GM21526 (cell line): ENCODE measurements around the gene TRPM3.
"Not testable (repeated sequence)": the region's sequence is repeated elsewhere in the genome, so short reads cannot be mapped to it uniquely, and the experiment has no call there.

Source experiments
- ATAC-seq: cut with Tn5 transposase; IDR thresholded peaks from one replicate; pipeline ENCODE4 v1.9.1; 2021; ENCODE audit warnings: moderate library complexity; ENCODE audit not compliant: unreplicated experiment, low FRiP score

TRPM3 gene

DNA sequence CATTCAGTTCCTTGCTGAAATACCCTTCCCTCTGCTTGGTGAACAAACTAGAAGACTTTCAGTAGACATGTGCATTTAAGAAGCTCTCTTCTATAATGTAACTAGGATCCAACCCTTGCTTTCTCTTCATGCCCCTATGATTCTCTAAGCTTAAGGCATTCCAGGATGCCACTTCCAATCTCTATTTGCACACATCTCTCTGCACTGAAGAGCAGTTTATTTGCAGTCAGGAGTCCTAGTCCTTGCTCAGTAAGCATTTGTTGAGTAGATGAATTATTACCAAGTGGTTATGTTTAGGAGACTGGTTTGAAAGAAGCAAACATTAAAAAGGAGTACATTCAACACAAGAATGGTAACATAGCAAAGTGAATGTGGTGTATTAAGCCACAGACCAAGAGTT, 432.7 kb downstream of the TRPM3 start:
- ATAC-seq = no peak

DNA sequence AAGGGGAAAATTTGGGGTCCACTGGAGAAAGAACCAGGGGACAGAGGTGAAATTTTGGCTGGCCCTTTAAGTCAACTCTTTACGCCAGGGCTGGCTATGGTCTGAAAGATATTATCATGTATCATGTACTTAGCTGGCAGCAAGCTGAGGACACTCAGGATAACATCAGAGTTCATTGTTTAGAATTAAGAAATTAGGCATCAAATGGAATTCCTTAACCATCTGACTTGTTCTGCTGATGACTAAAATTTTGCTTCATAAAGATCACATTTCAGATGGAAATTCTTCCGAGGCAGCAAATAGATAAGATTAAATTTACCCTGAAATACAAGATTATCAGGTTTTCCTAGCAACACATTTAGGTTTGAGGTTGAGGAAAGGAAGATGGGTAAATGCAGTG, 437.6 kb downstream of the TRPM3 start:
- ATAC-seq = no peak

DNA sequence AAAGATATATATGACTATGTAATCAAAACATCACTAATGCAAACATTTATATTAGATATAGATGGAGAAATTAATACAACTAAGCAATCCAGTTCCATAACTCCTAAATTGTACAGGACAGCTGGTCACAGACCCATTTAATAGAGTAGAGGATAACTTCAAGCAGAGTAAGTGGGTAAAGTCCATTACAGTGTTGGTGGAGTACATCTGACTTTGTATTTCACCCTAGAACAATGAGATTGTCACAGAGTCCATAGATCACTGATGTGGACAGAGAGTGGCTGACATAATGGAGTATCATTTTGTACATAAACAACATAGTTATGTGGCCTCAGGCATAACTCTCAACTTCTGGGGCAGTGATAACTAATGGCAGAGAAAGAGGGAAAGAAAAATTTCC, 439.1 kb downstream of the TRPM3 start:
- ATAC-seq = no peak

DNA sequence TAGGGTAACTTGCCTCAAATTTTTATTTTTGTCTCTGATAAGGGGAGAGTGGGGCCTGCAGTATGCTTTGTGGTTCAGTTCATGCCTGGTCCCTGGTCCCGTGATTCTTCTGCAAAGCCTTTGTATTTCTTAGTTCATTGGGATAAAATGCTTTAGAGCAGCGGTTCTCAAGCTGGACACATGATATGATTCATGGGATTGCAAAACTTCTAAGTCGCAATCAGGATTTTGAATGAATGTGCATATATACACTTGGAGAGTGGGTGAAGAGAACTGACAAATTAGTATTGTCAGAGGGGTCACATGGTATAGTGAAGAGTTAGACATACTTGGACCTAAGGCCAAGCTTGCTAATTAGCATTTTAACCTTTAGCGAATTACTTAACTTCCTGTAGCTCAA, 441.6 kb downstream of the TRPM3 start:
- ATAC-seq = no peak

DNA sequence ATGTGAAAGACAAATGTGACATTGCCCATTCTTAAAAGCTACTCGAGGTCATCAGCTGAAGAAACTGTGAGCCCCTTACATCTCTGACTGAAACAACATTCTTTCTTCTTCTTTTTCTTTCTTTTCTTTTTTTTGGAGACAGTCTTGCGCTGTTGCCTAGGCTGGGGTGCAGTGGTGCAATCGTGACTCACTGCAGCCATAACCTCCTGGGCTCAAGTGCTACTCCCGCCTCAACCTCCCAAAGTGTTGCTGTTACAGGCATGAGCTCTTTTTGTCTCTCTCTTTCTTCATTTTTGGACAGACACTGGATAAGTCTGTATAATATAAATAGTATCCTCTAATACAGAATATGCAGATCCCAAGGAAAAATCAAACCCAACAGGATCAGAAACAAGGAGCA, 443.3 kb downstream of the TRPM3 start:
- ATAC-seq = no peak

DNA sequence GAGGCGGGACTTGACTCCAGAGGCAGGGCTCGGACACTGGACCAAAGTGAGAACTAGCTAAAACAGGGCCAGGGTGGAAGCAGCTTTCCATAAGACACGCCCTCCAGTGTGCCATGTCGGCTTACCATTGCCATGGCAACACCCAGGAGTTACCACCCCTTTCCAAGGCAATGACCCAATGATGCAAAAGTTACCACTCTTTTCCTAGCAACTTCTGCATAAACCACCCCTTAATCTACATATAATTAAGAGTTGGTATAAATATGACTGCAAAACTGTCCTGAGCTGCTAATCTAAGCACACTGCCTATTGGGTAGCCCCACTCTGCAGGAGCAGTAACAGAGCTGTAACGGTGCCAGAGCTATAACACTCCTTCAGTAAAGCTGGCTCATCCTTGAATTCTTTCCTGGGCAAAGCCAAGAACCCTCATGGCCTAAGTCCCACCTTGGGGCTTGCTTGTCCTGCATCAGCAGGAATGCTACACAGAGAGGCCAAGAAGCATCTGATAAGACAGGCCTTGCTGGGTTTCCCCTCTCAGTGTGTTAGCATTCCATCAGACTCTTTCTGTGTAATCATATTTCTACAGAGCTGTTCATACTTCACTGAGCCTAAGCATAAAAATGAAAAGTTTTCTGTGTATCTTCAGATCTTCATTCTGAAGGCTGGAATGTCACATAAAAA, 444.2 kb downstream of the TRPM3 start:
- no peak for ATAC-seq

DNA sequence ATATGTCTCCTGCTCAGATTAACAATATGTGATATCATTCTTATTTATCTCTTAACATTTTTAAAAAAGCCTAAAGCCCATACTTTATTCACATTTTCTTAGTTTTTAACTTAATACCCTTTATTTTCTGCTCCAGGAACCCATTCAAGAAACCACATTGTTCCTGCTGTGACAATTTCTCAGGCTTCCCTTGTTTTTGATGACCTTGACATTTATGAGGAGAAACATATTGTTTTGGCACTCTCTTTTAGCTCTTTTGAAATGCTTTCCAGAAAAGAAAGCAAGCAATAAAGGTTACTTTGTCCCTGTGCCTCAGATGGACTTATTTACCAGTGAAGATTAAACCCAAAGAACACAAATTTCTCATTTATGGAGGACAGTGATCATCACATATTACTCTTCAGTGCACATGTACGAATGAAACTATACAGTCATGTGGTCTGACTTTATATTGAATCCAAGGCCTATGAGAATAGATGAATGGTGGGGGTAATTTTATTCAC, 445.5 kb downstream of the TRPM3 start:
- no peak for ATAC-seq

DNA sequence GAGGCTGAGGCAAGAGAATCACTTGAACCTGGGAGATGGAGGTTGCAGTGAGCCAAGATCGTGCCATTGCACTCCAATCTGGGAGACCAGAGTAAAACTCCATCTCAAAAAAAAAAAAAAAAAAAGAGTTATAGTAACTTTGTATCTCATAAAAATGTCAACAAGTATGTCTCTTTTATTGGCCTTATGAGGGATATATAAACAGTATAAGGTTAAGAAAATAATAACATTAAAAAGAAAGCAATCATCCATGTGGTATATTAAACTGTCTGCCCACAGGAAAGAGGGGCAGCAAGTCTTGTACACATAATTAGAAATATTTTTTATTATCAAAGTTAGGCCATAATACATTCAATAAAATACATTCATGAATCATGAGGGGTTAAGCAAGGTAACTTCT, 447.6 kb downstream of the TRPM3 start:
- no peak for ATAC-seq

DNA sequence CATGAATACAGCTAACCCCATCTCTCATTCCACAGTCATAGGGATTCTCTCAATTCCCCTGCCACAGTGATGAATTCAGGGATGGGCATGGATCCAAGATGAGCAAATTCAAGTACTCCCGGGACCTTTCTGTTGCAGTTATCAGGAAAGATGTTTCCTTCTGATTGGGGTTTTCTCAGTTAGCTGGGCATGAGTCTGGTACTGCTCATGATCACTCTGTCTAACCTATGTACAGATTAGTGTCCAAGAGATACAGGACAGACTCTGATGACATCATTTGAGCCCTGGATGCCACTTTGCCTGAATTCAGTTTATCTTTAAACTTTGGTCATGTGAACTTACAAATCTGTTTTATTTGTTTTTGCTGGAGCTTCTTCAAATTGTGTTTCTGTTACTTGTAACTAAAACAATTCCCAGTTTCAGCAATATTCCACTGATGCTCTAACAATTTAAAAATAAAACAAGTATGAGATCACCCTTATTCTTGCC, 449.2 kb downstream of the TRPM3 start:
- ATAC-seq = no peak

DNA sequence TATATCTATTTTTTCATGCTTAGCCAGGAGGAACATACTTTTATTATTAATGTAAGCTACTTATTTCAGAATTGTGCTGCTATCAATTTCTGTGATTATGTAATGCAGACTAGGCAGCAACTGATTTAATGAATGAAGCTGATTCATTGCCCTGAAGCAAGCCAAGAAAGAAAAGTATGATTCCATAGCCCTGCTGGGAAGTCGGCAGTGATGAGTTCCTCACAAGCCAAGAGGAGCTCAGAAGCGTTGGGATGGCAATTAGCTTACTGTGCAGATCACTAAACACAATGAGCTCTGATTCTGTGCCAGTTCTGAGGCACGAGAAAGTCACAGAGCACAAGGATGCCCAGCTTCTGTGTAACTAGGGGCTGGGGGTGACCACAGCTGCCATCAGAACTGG, 452.7 kb downstream of the TRPM3 start:
- ATAC-seq = no peak

DNA sequence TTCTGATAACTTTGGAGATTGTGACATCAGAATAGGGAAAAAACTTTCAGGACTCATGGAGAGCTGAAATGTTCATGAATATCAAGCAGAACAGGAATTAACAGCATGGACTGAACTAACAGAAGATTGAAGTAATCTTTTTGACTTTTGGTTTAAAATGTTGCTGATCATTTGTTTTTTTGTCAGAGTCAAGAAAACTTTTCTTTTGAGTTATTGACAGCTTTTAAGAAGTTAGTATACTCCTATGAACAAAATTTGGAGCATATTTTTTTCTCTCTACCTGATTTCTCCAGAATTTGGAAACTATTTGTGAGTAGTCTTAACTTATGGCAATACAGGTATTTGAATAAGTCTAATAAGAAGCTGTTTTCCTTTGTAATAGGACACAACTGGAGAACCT, 462.7 kb downstream of the TRPM3 start:
- no peak for ATAC-seq

DNA sequence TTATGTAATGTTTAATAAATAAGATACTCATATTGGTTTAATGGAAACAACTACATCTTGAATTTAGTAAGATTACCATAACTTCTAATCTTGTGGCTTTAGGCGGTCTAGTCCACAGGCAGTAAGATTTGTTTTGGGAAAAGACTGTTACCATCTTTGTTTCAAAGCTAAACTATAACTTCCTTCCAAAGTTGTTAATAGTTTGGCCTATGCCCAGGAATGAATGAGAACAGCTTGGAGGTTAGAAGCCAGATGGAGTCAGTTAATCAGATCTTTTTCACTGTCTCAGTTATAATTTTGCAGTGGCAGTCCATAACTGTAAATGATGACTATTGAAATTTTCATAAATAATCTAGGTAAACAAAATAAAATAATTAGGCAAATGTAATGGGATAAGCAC, 465.1 kb downstream of the TRPM3 start:
- no peak for ATAC-seq

DNA sequence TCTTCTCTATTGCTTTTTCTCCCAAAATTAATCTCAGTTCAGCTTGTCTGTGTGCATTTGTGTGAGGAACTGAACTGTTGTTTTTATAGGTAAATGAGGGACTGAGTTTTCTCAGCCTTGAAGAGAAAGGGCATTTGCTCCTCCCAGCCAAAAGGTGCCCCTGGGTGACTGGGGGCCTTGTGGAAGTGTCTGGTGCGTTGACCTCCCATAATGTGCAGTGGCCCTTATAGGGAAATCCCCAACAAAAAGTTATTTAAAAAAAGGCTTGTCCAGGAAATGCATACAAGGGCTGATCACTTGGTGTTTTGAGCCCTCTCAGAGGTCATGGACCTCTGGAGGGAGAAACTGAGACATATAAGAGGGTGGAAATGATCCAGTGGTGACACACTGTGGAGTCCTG, 467.3 kb downstream of the TRPM3 start:
- no peak for ATAC-seq

DNA sequence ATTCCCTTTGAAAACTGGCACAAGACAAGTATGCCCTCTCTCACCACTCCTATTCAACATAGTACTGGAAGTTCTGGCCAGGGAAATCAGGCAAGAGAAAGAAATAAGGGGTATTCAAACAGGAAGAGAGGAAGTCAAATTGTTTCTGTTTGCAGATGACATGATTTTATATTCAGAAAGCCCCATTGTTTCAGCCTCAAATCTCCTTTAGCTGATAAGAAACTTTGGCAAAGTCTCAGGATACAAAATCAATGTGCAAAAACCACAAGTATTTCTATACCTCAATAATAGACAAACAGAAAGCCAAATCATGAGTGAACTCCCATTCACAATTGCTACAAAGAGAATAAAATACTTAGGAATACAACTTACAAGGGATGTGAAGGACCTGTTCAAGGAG, 476.8 kb downstream of the TRPM3 start:
- ATAC-seq = not testable (repeated sequence)

DNA sequence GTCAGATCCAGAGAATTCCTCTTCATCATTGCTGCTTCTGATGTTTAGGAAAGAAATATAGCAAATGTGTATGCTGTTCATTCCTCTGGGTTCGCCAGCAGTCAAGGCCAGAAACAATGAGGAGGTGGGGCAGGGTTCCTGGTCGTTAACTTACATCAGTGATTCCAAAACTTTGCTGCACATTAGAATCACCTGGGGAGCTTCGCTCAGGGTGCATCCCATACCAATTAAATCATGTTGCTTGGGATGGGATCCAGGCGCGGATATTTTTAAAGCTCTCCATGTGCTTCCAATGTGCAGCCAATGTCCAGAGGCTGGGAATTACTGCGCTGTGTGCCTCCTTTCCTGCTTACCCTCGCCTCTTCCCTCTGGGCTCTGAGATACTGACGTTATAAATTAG, 479.1 kb downstream of the TRPM3 start:
- ATAC-seq = no peak

DNA sequence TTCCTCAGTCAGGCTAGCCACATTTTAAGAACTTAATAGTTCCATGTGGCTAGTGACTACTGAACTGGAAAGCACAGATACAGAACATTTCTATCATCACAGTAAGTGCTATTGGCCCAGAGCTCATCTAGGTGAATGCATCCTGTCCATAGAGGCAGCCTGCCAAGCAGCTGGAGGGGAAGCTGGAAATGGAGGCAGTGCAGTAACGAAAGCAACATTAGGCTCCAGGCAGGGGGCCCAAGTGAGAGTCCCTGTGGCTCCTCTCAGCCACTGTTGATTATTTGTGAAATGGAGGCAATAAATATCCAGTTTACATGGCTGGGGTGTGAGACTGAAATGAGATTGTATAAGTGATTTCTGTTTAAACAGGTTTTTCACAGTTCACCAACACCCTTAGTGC, 479.8 kb downstream of the TRPM3 start:
- ATAC-seq = no peak

DNA sequence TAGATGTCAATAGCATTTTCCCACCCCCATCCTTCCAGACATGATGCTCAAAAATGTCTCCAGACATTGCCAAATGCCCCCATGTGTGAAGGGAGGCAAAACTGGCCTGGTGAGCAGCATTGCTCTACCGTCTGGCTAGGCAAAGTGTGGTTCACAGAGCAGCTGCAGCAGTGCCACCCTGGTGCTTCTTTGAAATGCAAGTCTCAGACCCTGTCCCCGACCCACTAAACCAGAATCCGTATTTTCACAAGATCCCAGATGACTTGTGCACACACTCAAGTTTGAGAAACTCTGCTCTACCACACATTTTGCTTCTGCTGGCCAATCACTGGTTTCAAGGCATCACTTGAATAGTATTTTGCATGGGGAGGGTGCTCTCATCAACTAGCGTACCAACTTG, 480.4 kb downstream of the TRPM3 start:
- ATAC-seq = no peak

DNA sequence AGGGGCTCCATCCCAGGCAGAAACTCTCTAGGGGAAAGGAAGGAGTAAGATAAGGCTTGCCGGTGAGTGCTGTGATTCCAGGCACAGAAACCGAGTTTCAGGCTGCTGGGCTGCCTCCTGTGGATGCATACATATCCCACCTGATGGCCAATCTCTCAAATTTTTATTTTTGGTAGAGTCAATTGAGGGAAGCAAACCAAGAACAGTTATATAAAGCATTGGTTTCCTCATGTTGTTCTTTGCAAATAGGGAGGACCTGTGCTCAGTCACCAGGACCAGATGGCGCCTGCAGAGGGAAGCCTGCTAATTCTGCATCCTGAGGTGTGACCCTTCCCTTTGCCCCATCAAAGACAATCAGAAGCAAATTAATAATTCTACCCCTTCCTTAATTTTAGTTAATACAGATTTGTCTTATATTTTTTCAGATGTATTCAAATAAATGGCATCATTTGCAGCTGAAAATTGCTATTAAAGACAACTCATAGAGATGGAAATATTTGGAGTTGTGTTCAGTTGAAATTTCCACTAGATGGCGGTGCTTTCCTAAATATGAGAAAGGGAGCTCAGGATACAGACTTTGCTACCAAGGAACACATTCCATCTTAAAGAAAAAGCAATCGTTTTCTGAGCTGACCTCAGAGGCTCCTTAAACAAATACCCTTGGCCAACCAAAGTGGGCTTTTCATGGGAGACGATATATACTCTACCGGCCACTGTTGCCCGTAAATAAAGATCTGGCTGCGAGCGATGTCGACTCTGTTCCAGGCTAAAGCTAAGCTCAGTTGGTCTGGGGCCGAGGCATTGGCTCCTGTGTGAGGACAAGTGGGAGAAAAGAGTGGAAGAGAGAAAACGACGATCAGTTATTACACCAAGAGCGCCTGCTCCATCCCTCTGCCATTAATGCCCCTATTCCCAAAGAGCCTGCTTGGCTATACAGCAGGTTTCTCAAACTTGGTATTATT, 481.3 kb downstream of the TRPM3 start:
- no peak for ATAC-seq

DNA sequence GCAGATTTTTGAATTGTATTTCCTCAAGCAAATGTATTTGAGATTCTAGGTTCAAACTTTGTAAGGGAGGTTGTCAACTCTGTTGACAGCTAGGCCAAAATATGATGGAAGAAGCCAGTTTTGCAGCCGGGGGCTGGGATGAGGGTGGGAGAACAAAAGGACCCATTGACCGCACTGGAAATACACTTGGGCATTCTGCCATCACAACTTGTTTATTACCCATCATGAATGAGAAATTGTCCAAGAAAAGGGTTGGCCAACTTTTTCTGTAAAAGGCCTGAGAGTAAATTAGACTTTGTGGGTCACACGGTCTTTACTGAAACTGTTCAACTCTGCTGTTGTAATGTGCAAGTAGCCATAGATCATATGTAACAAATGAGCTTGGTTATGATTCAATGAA, 485.6 kb downstream of the TRPM3 start:
- ATAC-seq = no peak

DNA sequence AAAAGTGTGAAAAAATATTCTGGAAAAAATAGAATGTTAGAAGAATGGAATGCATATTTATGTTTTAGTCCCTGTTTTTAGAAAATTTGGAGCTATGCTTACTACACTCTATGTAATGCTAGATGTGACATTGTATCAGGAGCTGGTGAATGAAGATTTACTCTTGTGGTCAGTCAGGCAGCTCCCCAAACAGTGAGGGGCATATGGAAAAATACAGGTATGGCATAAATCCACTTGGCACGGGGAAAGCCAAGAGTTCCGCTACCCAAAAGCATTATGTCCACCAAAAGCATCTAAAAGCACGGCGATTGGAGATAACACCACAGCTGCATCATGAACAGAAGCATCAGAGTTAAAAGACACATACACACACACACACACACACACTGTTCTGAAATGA, 486.7 kb downstream of the TRPM3 start:
- ATAC-seq = no peak

DNA sequence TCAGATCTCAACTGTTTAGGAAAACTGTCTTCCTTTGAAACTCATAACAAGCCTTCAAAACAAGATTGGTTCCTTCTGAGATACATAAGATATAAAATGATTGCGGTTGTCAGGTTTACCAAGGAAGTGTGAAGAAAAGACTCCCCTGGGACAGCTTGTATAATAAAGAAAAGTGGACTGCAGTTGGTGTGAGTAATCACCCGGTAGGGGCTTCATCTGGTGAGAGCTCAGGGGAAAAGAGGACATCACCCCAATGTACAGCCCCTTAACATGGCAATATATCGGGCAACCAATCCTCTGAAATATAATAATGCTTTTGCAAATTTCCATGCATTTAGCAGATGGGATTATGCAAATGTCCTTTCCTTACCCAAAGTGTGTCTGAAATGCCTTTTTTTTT, 490.4 kb downstream of the TRPM3 start:
- ATAC-seq = no peak
